ENCODE measurements around the gene FGD6.

FGD6 gene

GRCh38 chr12:95073698-95074520, 143.4 kb downstream of the FGD6 start:
- DNase-seq, result no peak

- DNase-seq, result peak; percentile 98
Observed at GRCh38 chr12:95072900-95073697, 144.2 kb downstream of the FGD6 start, which contains the start of gene NR2C1. NR2C1 (minus strand) TSS chr12:95073618; CDS start chr12:95067384, 6,234 bp downstream.

DNA sequence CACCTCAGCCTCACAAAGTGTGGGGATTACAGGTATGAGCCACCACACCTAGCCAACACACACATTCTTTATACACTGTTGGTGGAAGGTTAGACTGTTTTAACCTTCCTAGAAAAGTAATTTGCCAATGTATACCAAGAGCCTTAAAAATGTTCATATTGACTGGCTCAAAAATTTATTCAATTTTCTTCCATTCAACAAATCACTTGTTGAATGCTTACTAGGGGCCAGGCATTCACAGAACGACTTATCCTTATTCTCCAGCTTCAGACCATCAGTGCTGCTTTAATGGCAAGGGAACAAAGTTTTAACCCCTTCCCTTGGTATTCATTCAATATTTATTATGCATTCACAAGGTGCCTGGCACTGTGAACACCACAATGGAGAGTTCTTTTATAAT, 146.9 kb downstream of the FGD6 start:
- DNase-seq, result no peak

DNA sequence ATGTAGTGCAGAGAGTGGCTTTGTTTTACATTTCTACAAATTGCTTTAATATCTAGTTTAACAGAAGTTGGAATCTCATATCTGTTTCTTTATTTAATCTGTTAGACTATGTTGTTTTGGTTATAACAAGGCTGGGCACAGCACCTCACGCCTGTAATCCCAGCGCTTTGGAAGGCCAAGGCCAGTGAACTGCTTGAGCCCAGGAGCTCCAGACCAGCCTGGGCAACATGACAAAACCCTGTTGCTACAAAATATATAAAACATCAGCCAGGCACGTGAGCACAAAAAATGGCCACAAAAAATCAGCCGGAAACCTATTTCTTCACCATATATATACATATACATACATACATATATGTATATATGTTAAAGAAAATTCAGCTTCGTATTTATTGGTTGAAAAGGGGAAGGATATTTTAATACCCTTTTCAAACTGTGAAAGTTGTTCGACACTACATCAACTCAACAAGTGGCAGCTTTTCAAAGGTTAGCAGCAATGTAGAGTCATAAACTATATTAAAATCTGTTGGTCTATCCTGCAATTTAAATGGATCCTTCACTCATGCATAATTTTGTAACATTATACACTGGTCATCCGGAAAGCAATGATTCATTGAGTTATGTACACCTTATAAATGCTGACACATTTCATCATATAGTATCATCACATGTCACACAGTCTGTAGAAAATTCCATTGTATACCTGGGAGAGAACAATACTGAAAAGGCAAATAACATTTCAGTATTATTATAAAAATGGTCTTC, 151.0 kb downstream of the FGD6 start:
- DNase-seq, result no peak

- DNase-seq, result no peak
Observed at GRCh38 chr12:95060951-95061350, 156.3 kb downstream of the FGD6 start.

- no peak for DNase-seq
Observed at GRCh38 chr12:95059984-95060383, 157.3 kb downstream of the FGD6 start.

- DNase-seq, result no peak
Observed at GRCh38 chr12:95057424-95057823, 159.8 kb downstream of the FGD6 start.

DNA sequence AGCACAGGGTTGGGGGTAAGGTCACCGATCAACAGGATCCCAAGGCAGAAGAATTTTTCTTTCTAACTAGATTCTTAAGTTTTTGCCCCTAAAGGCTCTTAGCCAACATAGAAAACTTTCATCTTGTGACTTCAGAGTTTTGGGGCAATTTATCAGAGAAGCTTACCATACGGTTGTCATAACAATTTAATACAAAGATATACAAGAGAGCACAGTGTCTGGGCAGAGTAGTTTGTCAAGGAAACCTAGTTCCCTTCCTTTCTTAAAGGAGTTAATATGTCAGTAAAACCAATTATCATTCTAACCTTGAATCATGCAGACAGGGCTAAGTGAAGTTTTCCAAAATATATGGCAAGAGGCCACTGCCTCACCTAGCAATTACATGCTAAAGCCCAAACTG, 162.2 kb downstream of the FGD6 start:
- no peak for DNase-seq

- no peak for DNase-seq
Observed at GRCh38 chr12:95054206-95054605, 163.1 kb downstream of the FGD6 start.

DNA sequence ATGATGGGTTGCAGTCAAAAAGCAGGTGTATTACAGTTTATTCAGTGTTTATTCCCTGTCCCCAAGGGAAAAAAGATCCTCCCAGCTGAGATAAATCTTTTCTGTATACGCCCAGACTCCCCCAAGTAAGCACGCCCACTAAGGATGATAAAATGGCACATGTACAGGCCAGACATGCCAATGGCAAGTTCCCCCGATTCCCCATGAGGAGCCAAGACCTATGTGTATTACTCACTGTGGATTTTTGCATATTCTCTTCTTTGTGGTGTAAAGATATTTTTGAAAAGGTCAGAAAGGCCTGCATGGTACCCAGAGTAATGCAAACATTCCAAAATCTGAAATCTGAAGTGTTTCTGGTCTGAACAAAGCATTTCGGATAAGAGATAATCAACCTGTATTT, 166.0 kb downstream of the FGD6 start:
- DNase-seq, result no peak

DNA sequence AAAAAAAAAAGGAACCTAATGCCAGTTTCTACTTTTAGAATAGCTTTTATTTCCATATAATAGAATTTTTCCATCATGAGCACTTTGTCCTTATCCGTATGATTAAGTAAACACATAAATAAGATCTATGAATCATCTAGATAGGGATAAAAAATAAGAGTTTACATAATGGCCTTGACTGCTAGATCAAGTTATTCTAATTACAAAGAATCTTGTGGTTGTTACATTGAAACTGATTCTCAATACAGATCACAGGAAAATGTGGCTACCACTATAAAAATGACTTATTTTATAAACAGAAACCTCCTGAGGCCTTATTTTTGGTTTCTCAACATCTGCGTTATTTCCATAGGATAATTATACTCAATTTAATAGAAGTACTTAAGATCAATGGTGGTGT, 179.4 kb downstream of the FGD6 start:
- DNase-seq, result no peak

GRCh38 chr12:95034750-95035149, 182.5 kb downstream of the FGD6 start:
- no peak for DNase-seq

Data from NCI-H69 (cell line).